K562 (cell line): ENCODE results near the gene CABLES1. TPM values are rescaled to one million over a fixed set of nuclear protein-coding genes. Genes with fewer than 3 reads are reported as not detected.

ENCODE experiments used
- CBFA2T2 ChIP-seq: fragments of 450-650 bp; conservative IDR thresholded peaks from 2 replicates; pipeline ENCODE4 v1.6.1; 2017; ENCODE audit warnings: mild to moderate bottlenecking
- CCNT2 ChIP-seq: IDR thresholded peaks from 2 replicates; pipeline ENCODE4 v1.6.1; 2011; ENCODE audit warnings: borderline replicate concordance, low read depth, mild to moderate bottlenecking, moderate library complexity, mixed read lengths, low read length; ENCODE audit not compliant: insufficient read length; ENCODE audit errors: extremely low read depth
- CEBPG ChIP-seq, 3 experiments: fragments of 200-800 bp in 1 of 3; sonication (Bioruptor generic) in 1 of 3; sonication (generic) in 1 of 3; formaldehyde crosslinking in 1 of 3; IDR thresholded peaks in 2 of 3; conservative IDR thresholded peaks in 1 of 3; 2 replicates each; pipeline versions ENCODE4 v1.6.1 to v1.8.0; 2016 to 2022; ENCODE audit warnings: missing compliant biosample characterization in 2 of 3, missing genetic modification characterization in 2 of 3, mild to moderate bottlenecking in 1 of 3, missing genetic modification reagents in 1 of 3
- CTBP1 ChIP-seq: fragments of 450-650 bp; IDR thresholded peaks from 2 replicates; pipeline ENCODE4 v1.6.1; 2016; ENCODE audit warnings: borderline replicate concordance
- FOXA1 ChIP-seq: fragments of 450-650 bp; IDR thresholded peaks from 2 replicates; pipeline ENCODE4 v1.6.1; 2016; ENCODE audit warnings: mild to moderate bottlenecking, borderline replicate concordance
- FOXM1 ChIP-seq, 2 experiments: fragments of 450-650 bp in 1 of 2; sonication (generic) in 1 of 2; formaldehyde crosslinking in 1 of 2; IDR thresholded peaks; 2 replicates each; pipeline versions ENCODE4 v1.6.1 to v1.9.0; 2017 to 2022; ENCODE audit warnings: low read depth in 2 of 2, mild to moderate bottlenecking in 2 of 2, missing genetic modification reagents in 1 of 2, moderate library complexity in 1 of 2
- HDAC1 ChIP-seq, 2 experiments: fragments of 450-650 bp; IDR thresholded peaks; 2 replicates each; pipeline ENCODE4 v1.6.1; 2016 to 2017; ENCODE audit warnings: inconsistent platforms in 1 of 2, mild to moderate bottlenecking in 1 of 2, moderate library complexity in 1 of 2
- NFIC ChIP-seq: fragments of 450-650 bp; IDR thresholded peaks from 2 replicates; pipeline ENCODE4 v1.6.1; 2017; ENCODE audit warnings: mild to moderate bottlenecking, inconsistent platforms
- RCOR1 ChIP-seq, 2 experiments: IDR thresholded peaks; 2 replicates each; pipeline ENCODE4 v1.6.1; 2012; ENCODE audit warnings: low read depth in 2 of 2, low read length in 2 of 2, borderline replicate concordance in 1 of 2, improper control_type of control experiment in 1 of 2
- SOX6 ChIP-seq: fragments of 450-650 bp; IDR thresholded peaks from 2 replicates; pipeline ENCODE4 v1.6.1; 2014; ENCODE audit warnings: mild to moderate bottlenecking
- ZNF445 ChIP-seq: fragments of 250-450 bp; sonication (Bioruptor Pico); IDR thresholded peaks from 2 replicates; pipeline ENCODE4 v1.4.0; 2020; ENCODE audit warnings: low read depth, mild to moderate bottlenecking, moderate library complexity
- ZNF644 ChIP-seq: fragments of 200-800 bp; sonication (Bioruptor generic); IDR thresholded peaks from 2 replicates; pipeline ENCODE4 v1.6.1; 2016; ENCODE audit warnings: low read depth, missing genetic modification characterization, missing compliant biosample characterization
- ZSCAN32 ChIP-seq: fragments of 450-650 bp; formaldehyde crosslinking; IDR thresholded peaks from 2 replicates; pipeline ENCODE4 v1.4.0; 2020; ENCODE audit warnings: mild to moderate bottlenecking, moderate library complexity
- polyA plus RNA-seq, 8 experiments: library from polyadenylated mRNA; depleted of rRNA in 4 of 8; stranded (reverse) in 5 of 8; unstranded in 3 of 8; fragments of >200 nt; fragmentation: Nextera tagmentation in 2 of 8; fragmentation: Illumina TruSeq in 1 of 8; extraction: Ambion mirVana in 2 of 8; extraction: Trizol in 1 of 8; gene quantifications; 2 replicates each; pipeline versions ENCODE4 v1.2.1 to v1.2.3, GENCODE V29; 2011 to 2014; ENCODE audit warnings: inconsistent platforms in 1 of 8, missing spikeins in 1 of 8
- total RNA-seq, 7 experiments: library from RNA; depleted of rRNA in 6 of 7; stranded (reverse); fragments of >200 nt in 6 of 7; fragmentation: Illumina TruSeq in 2 of 7; extraction: Trizol in 2 of 7; gene quantifications; 2 replicates each; pipeline versions ENCODE4 v1.2.1 to v1.2.3, GENCODE V29; 2011 to 2021; ENCODE audit warnings: low replicate concordance in 1 of 7
- TF ChIP-seq, protein P1 (sequence below), 2 experiments: IDR thresholded peaks in 1 of 2; conservative IDR thresholded peaks in 1 of 2; 2 replicates each; pipeline ENCODE4 v1.6.1; 2016; ENCODE audit warnings: low read depth in 2 of 2, mild to moderate bottlenecking in 1 of 2, missing compliant biosample characterization in 1 of 2, missing genetic modification characterization in 1 of 2, moderate library complexity in 1 of 2
- TF ChIP-seq, protein P2 (sequence below): sonication (generic); formaldehyde crosslinking; IDR thresholded peaks from 2 replicates; pipeline ENCODE4 v1.8.1; 2023; ENCODE audit warnings: mild to moderate bottlenecking, missing genetic modification reagents
- TF ChIP-seq, protein P3 (sequence below): fragments of 250-450 bp; sonication (Bioruptor Pico); IDR thresholded peaks from 2 replicates; pipeline ENCODE4 v1.5.0; 2021; ENCODE audit warnings: mild to moderate bottlenecking, borderline replicate concordance

Gene CABLES1
- total and polyA plus RNA-seq, 9 of the 15 experiments (the other 6 are each of a cell fraction or from before 2014, with no cell fraction given): 0.04 to 0.10 (median 0.06) TPM; not detected in 3

DNA sequence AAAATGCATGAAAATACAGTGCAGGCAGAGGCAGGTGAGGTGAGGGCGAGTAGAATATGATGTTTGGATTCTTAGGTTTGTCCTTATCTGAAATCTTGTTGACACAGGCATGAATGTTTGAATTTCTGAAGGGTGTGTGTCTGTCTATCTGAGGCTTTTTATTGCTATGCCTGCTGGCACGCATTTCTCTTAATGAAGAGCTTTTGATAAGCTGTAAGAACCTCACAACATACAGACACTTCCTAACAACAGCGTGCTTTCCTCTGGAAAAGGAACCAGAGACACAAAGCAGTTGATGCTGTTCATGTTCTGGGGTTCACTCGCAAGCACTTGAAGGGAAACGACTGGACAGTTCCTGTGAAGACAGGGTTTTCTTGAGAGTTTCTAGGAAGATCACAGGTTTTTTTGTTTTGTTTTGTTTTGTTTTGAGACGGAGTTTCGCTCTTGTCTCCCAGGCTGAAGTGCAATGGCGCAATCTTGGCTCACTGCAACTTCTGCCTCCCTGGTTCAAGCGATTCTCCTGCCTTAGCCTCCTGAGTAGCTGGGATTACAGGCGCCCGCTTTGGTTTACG, 33.3 kb upstream of the CABLES1 start (continued):
- TF ChIP-seq, protein P1, sequence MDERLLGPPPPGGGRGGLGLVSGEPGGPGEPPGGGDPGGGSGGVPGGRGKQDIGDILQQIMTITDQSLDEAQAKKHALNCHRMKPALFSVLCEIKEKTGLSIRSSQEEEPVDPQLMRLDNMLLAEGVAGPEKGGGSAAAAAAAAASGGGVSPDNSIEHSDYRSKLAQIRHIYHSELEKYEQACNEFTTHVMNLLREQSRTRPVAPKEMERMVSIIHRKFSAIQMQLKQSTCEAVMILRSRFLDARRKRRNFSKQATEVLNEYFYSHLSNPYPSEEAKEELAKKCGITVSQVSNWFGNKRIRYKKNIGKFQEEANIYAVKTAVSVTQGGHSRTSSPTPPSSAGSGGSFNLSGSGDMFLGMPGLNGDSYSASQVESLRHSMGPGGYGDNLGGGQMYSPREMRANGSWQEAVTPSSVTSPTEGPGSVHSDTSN (CRISPR knock-in tag; IDR thresholded peaks at IDR 0.05; ENCODE audit: low read depth): no peak
- TF ChIP-seq, protein P1 (tag; conservative IDR thresholded peaks at IDR 0.05; ENCODE audit: low read depth): peak; percentile 30; the same call in 1 of the 2 replicates
- TF ChIP-seq RCOR1 (IDR thresholded peaks at IDR 0.05; ENCODE audit: borderline replicate concordance in 1 of 2, low read depth in 2 of 2, low read length in 2 of 2) (peak in 1 of 2 experiments; percentile 63; a peak in 2 of 4 replicates), NFIC (0 out of 2 replicates have a peak, but pooled peaks have one; percentile 11), CEBPG (CRISPR knock-in tag; IDR thresholded peaks at IDR 0.05) (no peak), CEBPG (tag; conservative IDR thresholded peaks at IDR 0.05 in 1 of 2, IDR thresholded peaks at IDR 0.05 in 1 of 2) (peak in 1 of 2 experiments; percentile 42; a peak in 1 of 4 replicates), ZNF445 (CRISPR knock-in tag) (no peak), ZNF644 (no peak), ZSCAN32 (CRISPR knock-in tag) (no peak), SOX6 (peak; percentile 78; the same call in 1 of the 2 replicates), FOXM1 (IDR thresholded peaks at IDR 0.05; ENCODE audit: low read depth) (peak; percentile 60; the same call in 1 of the 2 replicates), FOXM1 (CRISPR knock-in tag; IDR thresholded peaks at IDR 0.05; ENCODE audit: low read depth) (no peak), HDAC1 (IDR thresholded peaks at IDR 0.05) (0 out of 4 replicates have a peak, but pooled peaks of 1 of the 2 experiments have one; percentile 30), CTBP1 (peak; percentile 36; the same call in 1 of the 2 replicates), CCNT2 (peak; percentile 50), FOXA1 (peak; percentile 67), CBFA2T2 (peak; percentile 55)
- TF ChIP-seq, protein P2, sequence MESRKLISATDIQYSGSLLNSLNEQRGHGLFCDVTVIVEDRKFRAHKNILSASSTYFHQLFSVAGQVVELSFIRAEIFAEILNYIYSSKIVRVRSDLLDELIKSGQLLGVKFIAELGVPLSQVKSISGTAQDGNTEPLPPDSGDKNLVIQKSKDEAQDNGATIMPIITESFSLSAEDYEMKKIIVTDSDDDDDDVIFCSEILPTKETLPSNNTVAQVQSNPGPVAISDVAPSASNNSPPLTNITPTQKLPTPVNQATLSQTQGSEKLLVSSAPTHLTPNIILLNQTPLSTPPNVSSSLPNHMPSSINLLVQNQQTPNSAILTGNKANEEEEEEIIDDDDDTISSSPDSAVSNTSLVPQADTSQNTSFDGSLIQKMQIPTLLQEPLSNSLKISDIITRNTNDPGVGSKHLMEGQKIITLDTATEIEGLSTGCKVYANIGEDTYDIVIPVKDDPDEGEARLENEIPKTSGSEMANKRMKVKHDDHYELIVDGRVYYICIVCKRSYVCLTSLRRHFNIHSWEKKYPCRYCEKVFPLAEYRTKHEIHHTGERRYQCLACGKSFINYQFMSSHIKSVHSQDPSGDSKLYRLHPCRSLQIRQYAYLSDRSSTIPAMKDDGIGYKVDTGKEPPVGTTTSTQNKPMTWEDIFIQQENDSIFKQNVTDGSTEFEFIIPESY (CRISPR knock-in tag): no peak
- TF ChIP-seq, protein P3, sequence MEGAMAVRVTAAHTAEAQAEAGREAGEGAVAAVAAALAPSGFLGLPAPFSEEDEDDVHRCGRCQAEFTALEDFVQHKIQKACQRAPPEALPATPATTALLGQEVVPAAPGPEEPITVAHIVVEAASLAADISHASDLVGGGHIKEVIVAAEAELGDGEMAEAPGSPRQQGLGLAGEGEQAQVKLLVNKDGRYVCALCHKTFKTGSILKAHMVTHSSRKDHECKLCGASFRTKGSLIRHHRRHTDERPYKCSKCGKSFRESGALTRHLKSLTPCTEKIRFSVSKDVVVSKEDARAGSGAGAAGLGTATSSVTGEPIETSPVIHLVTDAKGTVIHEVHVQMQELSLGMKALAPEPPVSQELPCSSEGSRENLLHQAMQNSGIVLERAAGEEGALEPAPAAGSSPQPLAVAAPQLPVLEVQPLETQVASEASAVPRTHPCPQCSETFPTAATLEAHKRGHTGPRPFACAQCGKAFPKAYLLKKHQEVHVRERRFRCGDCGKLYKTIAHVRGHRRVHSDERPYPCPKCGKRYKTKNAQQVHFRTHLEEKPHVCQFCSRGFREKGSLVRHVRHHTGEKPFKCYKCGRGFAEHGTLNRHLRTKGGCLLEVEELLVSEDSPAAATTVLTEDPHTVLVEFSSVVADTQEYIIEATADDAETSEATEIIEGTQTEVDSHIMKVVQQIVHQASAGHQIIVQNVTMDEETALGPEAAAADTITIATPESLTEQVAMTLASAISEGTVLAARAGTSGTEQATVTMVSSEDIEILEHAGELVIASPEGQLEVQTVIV: no peak
